Measurements from ENCODE around the gene SOWAHD.

DNA sequence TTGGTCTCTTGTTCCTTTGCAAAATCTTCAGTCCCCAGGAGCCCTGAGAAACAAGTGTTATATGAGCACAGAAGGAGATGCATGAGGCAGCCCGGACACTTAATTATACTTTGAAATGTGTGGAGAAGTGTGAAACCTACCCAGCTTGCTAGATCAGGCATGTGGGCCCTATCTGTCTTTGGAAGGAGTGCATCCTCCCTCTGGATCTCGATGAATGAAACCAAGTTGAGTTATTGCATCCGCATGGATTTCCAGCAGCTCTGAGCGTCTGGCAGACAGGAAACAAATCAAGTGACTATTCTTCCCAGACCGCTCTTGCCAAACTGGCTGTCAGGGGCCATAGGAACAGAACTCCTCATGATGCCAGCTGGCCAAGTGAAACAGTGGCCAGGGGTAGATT, 19.6 kb upstream of the SOWAHD start:
- TF ChIP-seq, protein P1, sequence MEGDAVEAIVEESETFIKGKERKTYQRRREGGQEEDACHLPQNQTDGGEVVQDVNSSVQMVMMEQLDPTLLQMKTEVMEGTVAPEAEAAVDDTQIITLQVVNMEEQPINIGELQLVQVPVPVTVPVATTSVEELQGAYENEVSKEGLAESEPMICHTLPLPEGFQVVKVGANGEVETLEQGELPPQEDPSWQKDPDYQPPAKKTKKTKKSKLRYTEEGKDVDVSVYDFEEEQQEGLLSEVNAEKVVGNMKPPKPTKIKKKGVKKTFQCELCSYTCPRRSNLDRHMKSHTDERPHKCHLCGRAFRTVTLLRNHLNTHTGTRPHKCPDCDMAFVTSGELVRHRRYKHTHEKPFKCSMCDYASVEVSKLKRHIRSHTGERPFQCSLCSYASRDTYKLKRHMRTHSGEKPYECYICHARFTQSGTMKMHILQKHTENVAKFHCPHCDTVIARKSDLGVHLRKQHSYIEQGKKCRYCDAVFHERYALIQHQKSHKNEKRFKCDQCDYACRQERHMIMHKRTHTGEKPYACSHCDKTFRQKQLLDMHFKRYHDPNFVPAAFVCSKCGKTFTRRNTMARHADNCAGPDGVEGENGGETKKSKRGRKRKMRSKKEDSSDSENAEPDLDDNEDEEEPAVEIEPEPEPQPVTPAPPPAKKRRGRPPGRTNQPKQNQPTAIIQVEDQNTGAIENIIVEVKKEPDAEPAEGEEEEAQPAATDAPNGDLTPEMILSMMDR (IDR thresholded peaks at IDR 0.05; ENCODE audit: insufficient read depth, low read length): no peak
- TF ChIP-seq POLR2AphosphoS5 (IDR thresholded peaks at IDR 0.05; ENCODE audit: low read depth): no peak
- TF ChIP-seq, protein P2, sequence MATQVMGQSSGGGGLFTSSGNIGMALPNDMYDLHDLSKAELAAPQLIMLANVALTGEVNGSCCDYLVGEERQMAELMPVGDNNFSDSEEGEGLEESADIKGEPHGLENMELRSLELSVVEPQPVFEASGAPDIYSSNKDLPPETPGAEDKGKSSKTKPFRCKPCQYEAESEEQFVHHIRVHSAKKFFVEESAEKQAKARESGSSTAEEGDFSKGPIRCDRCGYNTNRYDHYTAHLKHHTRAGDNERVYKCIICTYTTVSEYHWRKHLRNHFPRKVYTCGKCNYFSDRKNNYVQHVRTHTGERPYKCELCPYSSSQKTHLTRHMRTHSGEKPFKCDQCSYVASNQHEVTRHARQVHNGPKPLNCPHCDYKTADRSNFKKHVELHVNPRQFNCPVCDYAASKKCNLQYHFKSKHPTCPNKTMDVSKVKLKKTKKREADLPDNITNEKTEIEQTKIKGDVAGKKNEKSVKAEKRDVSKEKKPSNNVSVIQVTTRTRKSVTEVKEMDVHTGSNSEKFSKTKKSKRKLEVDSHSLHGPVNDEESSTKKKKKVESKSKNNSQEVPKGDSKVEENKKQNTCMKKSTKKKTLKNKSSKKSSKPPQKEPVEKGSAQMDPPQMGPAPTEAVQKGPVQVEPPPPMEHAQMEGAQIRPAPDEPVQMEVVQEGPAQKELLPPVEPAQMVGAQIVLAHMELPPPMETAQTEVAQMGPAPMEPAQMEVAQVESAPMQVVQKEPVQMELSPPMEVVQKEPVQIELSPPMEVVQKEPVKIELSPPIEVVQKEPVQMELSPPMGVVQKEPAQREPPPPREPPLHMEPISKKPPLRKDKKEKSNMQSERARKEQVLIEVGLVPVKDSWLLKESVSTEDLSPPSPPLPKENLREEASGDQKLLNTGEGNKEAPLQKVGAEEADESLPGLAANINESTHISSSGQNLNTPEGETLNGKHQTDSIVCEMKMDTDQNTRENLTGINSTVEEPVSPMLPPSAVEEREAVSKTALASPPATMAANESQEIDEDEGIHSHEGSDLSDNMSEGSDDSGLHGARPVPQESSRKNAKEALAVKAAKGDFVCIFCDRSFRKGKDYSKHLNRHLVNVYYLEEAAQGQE (IDR thresholded peaks at IDR 0.05; ENCODE audit: insufficient replicate concordance, low read depth): no peak

All from HL-60 (cell line).